ENCODE measurements around the gene CTNND2.

The CTNND2 gene

DNA sequence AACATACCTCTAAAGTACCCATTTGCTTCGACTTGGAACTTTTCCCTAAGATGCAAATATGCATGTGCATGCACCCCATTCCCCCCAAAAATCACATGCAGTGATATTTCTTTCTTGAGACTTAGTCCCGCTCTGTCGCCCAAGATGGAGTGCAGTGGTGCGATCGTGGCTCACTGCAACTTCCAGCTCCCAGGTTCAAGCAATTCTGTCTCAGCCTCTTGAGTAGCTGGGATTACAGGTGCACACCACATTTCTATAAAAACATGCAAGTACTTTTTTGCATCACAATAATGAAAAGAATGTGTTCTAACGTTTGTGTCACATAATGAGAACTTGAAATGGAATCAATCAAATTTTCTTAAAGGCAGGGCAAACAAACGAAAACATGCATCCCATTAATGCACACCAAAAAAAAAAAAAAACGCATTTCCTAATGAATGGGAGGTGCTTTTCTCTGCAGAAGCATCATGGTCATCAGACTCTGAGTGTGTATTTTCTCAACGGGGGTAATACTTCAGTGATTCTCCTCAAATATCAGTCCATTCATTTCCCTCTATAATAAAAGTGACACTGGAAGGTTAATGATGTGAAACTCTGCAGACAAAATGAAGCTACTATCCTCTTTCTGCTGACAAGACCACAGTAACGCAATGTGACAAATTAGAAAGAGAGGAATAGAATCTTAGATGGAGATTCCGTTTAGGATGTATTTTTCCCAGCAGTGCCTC, 389.4 kb downstream of the CTNND2 start:
- no peak overlapping the region for H4K91ac ChIP-seq (ENCODE audit: low read length)
- no peak overlapping the region for H4K8ac ChIP-seq (ENCODE audit: low read length)
- no peak overlapping the region for H3K4me3 ChIP-seq (ENCODE audit: insufficient read depth in 1 of 2, low read depth in 1 of 2, low read length in 2 of 2)
- H3K9me3 ChIP-seq (ENCODE audit: control insufficient read depth, low read length), result no peaks in the 10 kb centered on the region
- H3K18ac ChIP-seq (ENCODE audit: low read depth in 1 of 2, low read length in 2 of 2), result no peak overlapping the region
- no peaks in the 10 kb centered on the region for H3K27me3 ChIP-seq (ENCODE audit: control insufficient read depth in 1 of 2, insufficient read depth in 1 of 2, low read length in 2 of 2)
- no peak overlapping the region for H2AFZ ChIP-seq (ENCODE audit: low read depth, low read length)
- H3K9ac ChIP-seq (ENCODE audit: low read length), result no peak overlapping the region
- H2BK120ac ChIP-seq (ENCODE audit: low read depth, low read length), result no peak overlapping the region
- H3K36me3 ChIP-seq (ENCODE audit: control insufficient read depth in 1 of 2, insufficient read depth in 2 of 2, low read depth in 1 of 2, low read length in 2 of 2), result no peaks in the 10 kb centered on the region
- H2BK15ac ChIP-seq (ENCODE audit: low read depth, poor library complexity, severe bottlenecking), result no peak overlapping the region
- no peak overlapping the region for H2AK5ac ChIP-seq (ENCODE audit: low read length, severe bottlenecking)
- no peak overlapping the region for H3K4me2 ChIP-seq (ENCODE audit: low read length, poor library complexity, severe bottlenecking)
- H3K14ac ChIP-seq (ENCODE audit: low read length in 2 of 2), result no peak overlapping the region
- H2BK12ac ChIP-seq (ENCODE audit: low read length in 2 of 2), result no peak overlapping the region
- no peak overlapping the region for H3K23ac ChIP-seq (ENCODE audit: low read length in 2 of 2)
- no peak for DNase-seq
- no peaks in the 10 kb centered on the region for H3K4me1 ChIP-seq (ENCODE audit: control insufficient read depth, insufficient read depth, low read depth, low read length)
- no peaks in the 10 kb centered on the region for H3K79me1 ChIP-seq (replicated peaks; ENCODE audit: low read length, poor library complexity, severe bottlenecking)
- no peak overlapping the region for H2BK5ac ChIP-seq (ENCODE audit: low read depth, low read length, poor library complexity, severe bottlenecking)
- no peak overlapping the region for H3K27ac ChIP-seq (ENCODE audit: low read length, poor library complexity, severe bottlenecking)
- 67% methylated on average over 9 of the region's 11 CpGs for WGBS
- H3K4ac ChIP-seq (ENCODE audit: low read depth in 1 of 2, low read length in 2 of 2), result no peak overlapping the region

GRCh38 chr5:11511878-11512277, 392.4 kb downstream of the CTNND2 start:
- no peak overlapping the region for H2BK15ac ChIP-seq (ENCODE audit: low read depth, poor library complexity, severe bottlenecking)
- no peak overlapping the region for H3K9ac ChIP-seq (ENCODE audit: low read length)
- H4K8ac ChIP-seq (ENCODE audit: low read length), result no peak overlapping the region
- no peaks in the 10 kb centered on the region for H3K4me1 ChIP-seq (ENCODE audit: control insufficient read depth, insufficient read depth, low read depth, low read length)
- no peak overlapping the region for H3K14ac ChIP-seq (ENCODE audit: low read length in 2 of 2)
- no peak overlapping the region for H3K27ac ChIP-seq (ENCODE audit: low read length, poor library complexity, severe bottlenecking)
- no peaks in the 10 kb centered on the region for H3K79me1 ChIP-seq (replicated peaks; ENCODE audit: low read length, poor library complexity, severe bottlenecking)
- H3K9me3 ChIP-seq (ENCODE audit: control insufficient read depth, low read length), result no peaks in the 10 kb centered on the region
- no peak overlapping the region for H2AFZ ChIP-seq (ENCODE audit: low read depth, low read length)
- no peak overlapping the region for H2BK120ac ChIP-seq (ENCODE audit: low read depth, low read length)
- no peak overlapping the region for H2BK12ac ChIP-seq (ENCODE audit: low read length in 2 of 2)
- no peak overlapping the region for H2AK5ac ChIP-seq (ENCODE audit: low read length, severe bottlenecking)
- no peak for DNase-seq
- H4K91ac ChIP-seq (ENCODE audit: low read length), result no peak overlapping the region
- H3K36me3 ChIP-seq (ENCODE audit: control insufficient read depth in 1 of 2, insufficient read depth in 2 of 2, low read depth in 1 of 2, low read length in 2 of 2), result no peaks in the 10 kb centered on the region
- no peak overlapping the region for H2BK5ac ChIP-seq (ENCODE audit: low read depth, low read length, poor library complexity, severe bottlenecking)
- H3K27me3 ChIP-seq (ENCODE audit: control insufficient read depth in 1 of 2, insufficient read depth in 1 of 2, low read length in 2 of 2), result no peaks in the 10 kb centered on the region
- no peak overlapping the region for H3K4me3 ChIP-seq (ENCODE audit: insufficient read depth in 1 of 2, low read depth in 1 of 2, low read length in 2 of 2)
- 62% methylated on average over 2 of the region's 2 CpGs for WGBS
- H3K4me2 ChIP-seq (ENCODE audit: low read length, poor library complexity, severe bottlenecking), result no peak overlapping the region
- no peak overlapping the region for H3K18ac ChIP-seq (ENCODE audit: low read depth in 1 of 2, low read length in 2 of 2)
- H3K4ac ChIP-seq (ENCODE audit: low read depth in 1 of 2, low read length in 2 of 2), result no peak overlapping the region
- no peak overlapping the region for H3K23ac ChIP-seq (ENCODE audit: low read length in 2 of 2)

- no peak for DNase-seq
- 86% methylated on average over 1 of the region's 1 CpG for WGBS
- H3K9me3 ChIP-seq (ENCODE audit: control insufficient read depth, low read length), result no peaks in the 10 kb centered on the region
- H2AFZ ChIP-seq (ENCODE audit: low read depth, low read length), result no peak overlapping the region
- H3K79me1 ChIP-seq (replicated peaks; ENCODE audit: low read length, poor library complexity, severe bottlenecking), result no peaks in the 10 kb centered on the region
- no peak overlapping the region for H3K4me3 ChIP-seq (ENCODE audit: insufficient read depth in 1 of 2, low read depth in 1 of 2, low read length in 2 of 2)
- H3K27me3 ChIP-seq (ENCODE audit: control insufficient read depth in 1 of 2, insufficient read depth in 1 of 2, low read length in 2 of 2), result no peaks in the 10 kb centered on the region
- no peak overlapping the region for H4K91ac ChIP-seq (ENCODE audit: low read length)
- no peak overlapping the region for H3K4ac ChIP-seq (ENCODE audit: low read depth in 1 of 2, low read length in 2 of 2)
- H3K14ac ChIP-seq (ENCODE audit: low read length in 2 of 2), result no peak overlapping the region
- H3K4me2 ChIP-seq (ENCODE audit: low read length, poor library complexity, severe bottlenecking), result no peak overlapping the region
- no peaks in the 10 kb centered on the region for H3K36me3 ChIP-seq (ENCODE audit: control insufficient read depth in 1 of 2, insufficient read depth in 2 of 2, low read depth in 1 of 2, low read length in 2 of 2)
- no peaks in the 10 kb centered on the region for H3K4me1 ChIP-seq (ENCODE audit: control insufficient read depth, insufficient read depth, low read depth, low read length)
- H3K23ac ChIP-seq (ENCODE audit: low read length in 2 of 2), result no peak overlapping the region
- no peak overlapping the region for H3K9ac ChIP-seq (ENCODE audit: low read length)
- H2BK120ac ChIP-seq (ENCODE audit: low read depth, low read length), result no peak overlapping the region
- no peak overlapping the region for H3K18ac ChIP-seq (ENCODE audit: low read depth in 1 of 2, low read length in 2 of 2)
- H4K8ac ChIP-seq (ENCODE audit: low read length), result no peak overlapping the region
- no peak overlapping the region for H2BK15ac ChIP-seq (ENCODE audit: low read depth, poor library complexity, severe bottlenecking)
- H2BK5ac ChIP-seq (ENCODE audit: low read depth, low read length, poor library complexity, severe bottlenecking), result no peak overlapping the region
- H3K27ac ChIP-seq (ENCODE audit: low read length, poor library complexity, severe bottlenecking), result no peak overlapping the region
- no peak overlapping the region for H2BK12ac ChIP-seq (ENCODE audit: low read length in 2 of 2)
- no peak overlapping the region for H2AK5ac ChIP-seq (ENCODE audit: low read length, severe bottlenecking)
These were observed 393.4 kb downstream of the CTNND2 start for GRCh38 chr5:11510889-11511288.

DNA sequence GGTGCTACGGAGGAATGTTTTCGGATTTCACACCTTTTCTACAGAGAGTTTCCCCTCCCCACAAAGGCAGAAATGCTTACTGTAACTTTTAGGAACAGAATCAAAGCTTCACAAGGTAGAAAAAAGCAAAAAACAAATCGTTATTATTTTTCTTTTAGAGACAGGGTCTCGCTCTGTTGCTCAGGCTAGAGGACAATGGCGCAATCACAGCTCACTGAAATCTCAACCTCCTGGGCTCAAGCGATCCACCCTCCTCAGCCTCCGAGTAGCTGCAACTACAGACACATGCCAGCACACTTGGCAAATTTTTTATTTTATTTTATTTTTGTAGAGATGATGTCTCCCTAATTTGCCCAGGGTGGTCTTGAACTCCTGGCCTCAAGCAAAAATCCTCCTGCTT, 394.5 kb downstream of the CTNND2 start:
- no peak overlapping the region for H4K91ac ChIP-seq (ENCODE audit: low read length)
- no peak overlapping the region for H2BK5ac ChIP-seq (ENCODE audit: low read depth, low read length, poor library complexity, severe bottlenecking)
- H2AK5ac ChIP-seq (ENCODE audit: low read length, severe bottlenecking), result no peak overlapping the region
- H3K36me3 ChIP-seq (ENCODE audit: control insufficient read depth in 1 of 2, insufficient read depth in 2 of 2, low read depth in 1 of 2, low read length in 2 of 2), result no peaks in the 10 kb centered on the region
- no peak overlapping the region for H2BK15ac ChIP-seq (ENCODE audit: low read depth, poor library complexity, severe bottlenecking)
- H3K14ac ChIP-seq (ENCODE audit: low read length in 2 of 2), result no peak overlapping the region
- no peaks in the 10 kb centered on the region for H3K79me1 ChIP-seq (replicated peaks; ENCODE audit: low read length, poor library complexity, severe bottlenecking)
- H3K27ac ChIP-seq (ENCODE audit: low read length, poor library complexity, severe bottlenecking), result no peak overlapping the region
- no peak overlapping the region for H2AFZ ChIP-seq (ENCODE audit: low read depth, low read length)
- H3K18ac ChIP-seq (ENCODE audit: low read depth in 1 of 2, low read length in 2 of 2), result no peak overlapping the region
- H2BK12ac ChIP-seq (ENCODE audit: low read length in 2 of 2), result no peak overlapping the region
- 79% methylated on average over 5 of the region's 7 CpGs for WGBS
- no peak overlapping the region for H2BK120ac ChIP-seq (ENCODE audit: low read depth, low read length)
- H3K4me1 ChIP-seq (ENCODE audit: control insufficient read depth, insufficient read depth, low read depth, low read length), result no peaks in the 10 kb centered on the region
- H4K8ac ChIP-seq (ENCODE audit: low read length), result no peak overlapping the region
- H3K9ac ChIP-seq (ENCODE audit: low read length), result no peak overlapping the region
- no peak for DNase-seq
- H3K4me2 ChIP-seq (ENCODE audit: low read length, poor library complexity, severe bottlenecking), result no peak overlapping the region
- no peak overlapping the region for H3K4me3 ChIP-seq (ENCODE audit: insufficient read depth in 1 of 2, low read depth in 1 of 2, low read length in 2 of 2)
- no peak overlapping the region for H3K4ac ChIP-seq (ENCODE audit: low read depth in 1 of 2, low read length in 2 of 2)
- H3K9me3 ChIP-seq (ENCODE audit: control insufficient read depth, low read length), result no peaks in the 10 kb centered on the region
- H3K27me3 ChIP-seq (ENCODE audit: control insufficient read depth in 1 of 2, insufficient read depth in 1 of 2, low read length in 2 of 2), result no peaks in the 10 kb centered on the region
- H3K23ac ChIP-seq (ENCODE audit: low read length in 2 of 2), result no peak overlapping the region
